GM12878 (cell line): Measurements from ENCODE around the gene PDE11A. TPM values are rescaled to one million over a fixed set of nuclear protein-coding genes. Genes with fewer than 3 reads are reported as not detected.

Source experiments
- CBX5 ChIP-seq: sonication (generic); IDR thresholded peaks from 2 replicates; pipeline ENCODE4 v1.6.1; 2016; ENCODE audit warnings: low read depth, moderate library complexity, mild to moderate bottlenecking, inconsistent platforms
- MEF2B ChIP-seq: fragments of 450-650 bp; IDR thresholded peaks from 2 replicates; pipeline ENCODE4 v1.6.1; 2018; ENCODE audit warnings: mild to moderate bottlenecking, moderate library complexity; ENCODE audit not compliant: partially characterized antibody, poor library complexity, severe bottlenecking
- MYB ChIP-seq: fragments of 150-350 bp; IDR thresholded peaks from 2 replicates; pipeline ENCODE4 v1.6.1; 2014; ENCODE audit warnings: mild to moderate bottlenecking, low read depth, low read length, borderline replicate concordance
- NBN ChIP-seq: fragments of 450-650 bp; IDR thresholded peaks from 2 replicates; pipeline ENCODE4 v1.6.1; 2016
- NR2F1 ChIP-seq: fragments of 450-650 bp; conservative IDR thresholded peaks from 2 replicates; pipeline ENCODE4 v1.6.1; 2017; ENCODE audit warnings: mild to moderate bottlenecking
- polyA plus RNA-seq, 11 experiments: library from polyadenylated mRNA; depleted of rRNA in 4 of 11; unstranded in 6 of 11; stranded (reverse) in 5 of 11; fragments of >200 nt; fragmentation: Nextera tagmentation in 4 of 11; fragmentation: Illumina TruSeq in 1 of 11; extraction: Ambion mirVana in 4 of 11; extraction: Trizol in 1 of 11; gene quantifications; 1 replicate in 1 of 11; 2 replicates in 10 of 11; pipeline versions ENCODE4 v1.2.1 to v1.2.3, GENCODE V29; 2011 to 2016; ENCODE audit warnings: inconsistent platforms in 2 of 11, missing spikeins in 2 of 11, low read depth in 1 of 11
- total RNA-seq, 4 experiments: library from RNA; depleted of rRNA in 3 of 4; stranded (reverse); fragments of >200 nt in 3 of 4; fragmentation: Illumina TruSeq in 1 of 4; extraction: Trizol in 1 of 4; gene quantifications; 2 replicates each; pipeline versions ENCODE4 v1.2.1 to v1.2.3, GENCODE V29; 2013 to 2021
- TF ChIP-seq, protein P1 (sequence below): IDR thresholded peaks from 2 replicates; pipeline ENCODE4 v1.6.1; 2012; ENCODE audit warnings: improper control_type of control experiment, low read depth, low read length; ENCODE audit not compliant: insufficient replicate concordance
- TF ChIP-seq, protein P2 (sequence below): fragments of 450-650 bp; formaldehyde crosslinking; IDR thresholded peaks from 2 replicates; pipeline ENCODE4 v1.5.0; 2022; ENCODE audit warnings: mild to moderate bottlenecking, missing genetic modification characterization
- TF ChIP-seq, protein P3 (sequence below): fragments of 450-650 bp; IDR thresholded peaks from 2 replicates; pipeline ENCODE4 v1.6.1; 2017; ENCODE audit warnings: antibody characterized with exemption, mild to moderate bottlenecking, moderate library complexity
- TF ChIP-seq, protein P4 (sequence below): fragments of 450-650 bp; IDR thresholded peaks from 2 replicates; pipeline ENCODE4 v1.6.1; 2017; ENCODE audit warnings: mild to moderate bottlenecking
- TF ChIP-seq, protein P5 (sequence below): fragments of 450-650 bp; IDR thresholded peaks from 2 replicates; pipeline ENCODE4 v1.6.1; 2017; ENCODE audit warnings: low read depth, mild to moderate bottlenecking, moderate library complexity

PDE11A gene
- total and polyA plus RNA-seq, 10 of the 15 experiments (the other 5 are each of a cell fraction or from before 2014, with no cell fraction given) = 0.01 to 0.17 (median 0.06) TPM; not detected in 5

DNA sequence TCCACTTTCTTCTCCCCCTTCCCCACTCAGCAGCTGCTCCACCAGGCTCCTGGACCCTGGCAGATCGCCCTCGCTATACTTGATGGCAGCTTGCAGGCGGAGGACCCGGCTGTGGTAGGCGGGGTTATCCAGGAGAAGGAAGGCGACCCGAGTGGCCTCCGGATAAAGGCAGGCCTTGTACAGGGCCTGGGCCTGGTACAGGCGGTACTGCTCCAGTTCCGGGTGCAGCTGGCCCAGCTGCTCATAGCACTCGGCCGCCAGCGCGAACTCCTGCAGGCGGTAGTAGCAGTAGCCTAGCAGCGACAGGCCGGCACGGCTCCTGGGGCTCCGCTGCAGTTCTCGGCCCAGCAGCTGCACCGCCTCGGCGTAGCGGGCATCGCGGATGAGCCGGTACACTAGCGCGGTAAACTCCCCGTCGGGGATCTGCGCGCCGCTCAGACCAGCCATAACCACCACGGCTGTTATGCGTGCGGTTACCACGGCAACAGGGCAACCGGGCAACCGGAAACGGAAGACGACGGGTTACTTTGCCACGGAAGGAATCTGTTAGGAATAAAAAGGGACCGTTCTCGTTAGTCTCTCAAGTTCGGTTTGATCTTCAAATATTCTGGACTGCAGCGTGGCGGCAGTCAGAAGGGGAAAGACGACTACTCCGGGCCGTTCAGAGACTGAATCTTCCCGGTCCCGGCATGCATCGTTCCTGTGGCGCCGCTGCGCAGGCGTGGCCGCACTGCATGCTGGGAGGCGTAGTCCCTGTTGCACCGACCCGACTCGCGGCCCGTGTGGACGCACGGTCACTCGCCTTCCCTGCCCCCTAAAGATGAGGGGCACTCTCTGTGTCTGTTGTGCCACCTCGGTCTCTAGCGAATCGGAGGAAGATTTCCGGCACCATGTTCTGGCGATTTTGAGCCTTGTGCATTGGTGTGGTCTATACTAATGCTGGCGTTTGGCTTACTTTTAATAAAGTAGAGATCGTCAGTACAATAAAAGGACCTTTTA lies 454.0 kb downstream of the PDE11A start (continued):
- TF ChIP-seq, protein P1, sequence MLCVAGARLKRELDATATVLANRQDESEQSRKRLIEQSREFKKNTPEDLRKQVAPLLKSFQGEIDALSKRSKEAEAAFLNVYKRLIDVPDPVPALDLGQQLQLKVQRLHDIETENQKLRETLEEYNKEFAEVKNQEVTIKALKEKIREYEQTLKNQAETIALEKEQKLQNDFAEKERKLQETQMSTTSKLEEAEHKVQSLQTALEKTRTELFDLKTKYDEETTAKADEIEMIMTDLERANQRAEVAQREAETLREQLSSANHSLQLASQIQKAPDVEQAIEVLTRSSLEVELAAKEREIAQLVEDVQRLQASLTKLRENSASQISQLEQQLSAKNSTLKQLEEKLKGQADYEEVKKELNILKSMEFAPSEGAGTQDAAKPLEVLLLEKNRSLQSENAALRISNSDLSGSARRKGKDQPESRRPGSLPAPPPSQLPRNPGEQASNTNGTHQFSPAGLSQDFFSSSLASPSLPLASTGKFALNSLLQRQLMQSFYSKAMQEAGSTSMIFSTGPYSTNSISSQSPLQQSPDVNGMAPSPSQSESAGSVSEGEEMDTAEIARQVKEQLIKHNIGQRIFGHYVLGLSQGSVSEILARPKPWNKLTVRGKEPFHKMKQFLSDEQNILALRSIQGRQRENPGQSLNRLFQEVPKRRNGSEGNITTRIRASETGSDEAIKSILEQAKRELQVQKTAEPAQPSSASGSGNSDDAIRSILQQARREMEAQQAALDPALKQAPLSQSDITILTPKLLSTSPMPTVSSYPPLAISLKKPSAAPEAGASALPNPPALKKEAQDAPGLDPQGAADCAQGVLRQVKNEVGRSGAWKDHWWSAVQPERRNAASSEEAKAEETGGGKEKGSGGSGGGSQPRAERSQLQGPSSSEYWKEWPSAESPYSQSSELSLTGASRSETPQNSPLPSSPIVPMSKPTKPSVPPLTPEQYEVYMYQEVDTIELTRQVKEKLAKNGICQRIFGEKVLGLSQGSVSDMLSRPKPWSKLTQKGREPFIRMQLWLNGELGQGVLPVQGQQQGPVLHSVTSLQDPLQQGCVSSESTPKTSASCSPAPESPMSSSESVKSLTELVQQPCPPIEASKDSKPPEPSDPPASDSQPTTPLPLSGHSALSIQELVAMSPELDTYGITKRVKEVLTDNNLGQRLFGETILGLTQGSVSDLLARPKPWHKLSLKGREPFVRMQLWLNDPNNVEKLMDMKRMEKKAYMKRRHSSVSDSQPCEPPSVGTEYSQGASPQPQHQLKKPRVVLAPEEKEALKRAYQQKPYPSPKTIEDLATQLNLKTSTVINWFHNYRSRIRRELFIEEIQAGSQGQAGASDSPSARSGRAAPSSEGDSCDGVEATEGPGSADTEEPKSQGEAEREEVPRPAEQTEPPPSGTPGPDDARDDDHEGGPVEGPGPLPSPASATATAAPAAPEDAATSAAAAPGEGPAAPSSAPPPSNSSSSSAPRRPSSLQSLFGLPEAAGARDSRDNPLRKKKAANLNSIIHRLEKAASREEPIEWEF = no peak
- TF ChIP-seq, protein P2, sequence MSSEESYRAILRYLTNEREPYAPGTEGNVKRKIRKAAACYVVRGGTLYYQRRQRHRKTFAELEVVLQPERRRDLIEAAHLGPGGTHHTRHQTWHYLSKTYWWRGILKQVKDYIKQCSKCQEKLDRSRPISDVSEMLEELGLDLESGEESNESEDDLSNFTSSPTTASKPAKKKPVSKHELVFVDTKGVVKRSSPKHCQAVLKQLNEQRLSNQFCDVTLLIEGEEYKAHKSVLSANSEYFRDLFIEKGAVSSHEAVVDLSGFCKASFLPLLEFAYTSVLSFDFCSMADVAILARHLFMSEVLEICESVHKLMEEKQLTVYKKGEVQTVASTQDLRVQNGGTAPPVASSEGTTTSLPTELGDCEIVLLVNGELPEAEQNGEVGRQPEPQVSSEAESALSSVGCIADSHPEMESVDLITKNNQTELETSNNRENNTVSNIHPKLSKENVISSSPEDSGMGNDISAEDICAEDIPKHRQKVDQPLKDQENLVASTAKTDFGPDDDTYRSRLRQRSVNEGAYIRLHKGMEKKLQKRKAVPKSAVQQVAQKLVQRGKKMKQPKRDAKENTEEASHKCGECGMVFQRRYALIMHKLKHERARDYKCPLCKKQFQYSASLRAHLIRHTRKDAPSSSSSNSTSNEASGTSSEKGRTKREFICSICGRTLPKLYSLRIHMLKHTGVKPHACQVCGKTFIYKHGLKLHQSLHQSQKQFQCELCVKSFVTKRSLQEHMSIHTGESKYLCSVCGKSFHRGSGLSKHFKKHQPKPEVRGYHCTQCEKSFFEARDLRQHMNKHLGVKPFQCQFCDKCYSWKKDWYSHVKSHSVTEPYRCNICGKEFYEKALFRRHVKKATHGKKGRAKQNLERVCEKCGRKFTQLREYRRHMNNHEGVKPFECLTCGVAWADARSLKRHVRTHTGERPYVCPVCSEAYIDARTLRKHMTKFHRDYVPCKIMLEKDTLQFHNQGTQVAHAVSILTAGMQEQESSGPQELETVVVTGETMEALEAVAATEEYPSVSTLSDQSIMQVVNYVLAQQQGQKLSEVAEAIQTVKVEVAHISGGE (CRISPR knock-in tag) = no peak
- TF ChIP-seq NBN = peak; percentile 73; the same call in 1 of the 2 replicates
- TF ChIP-seq, protein P3, sequence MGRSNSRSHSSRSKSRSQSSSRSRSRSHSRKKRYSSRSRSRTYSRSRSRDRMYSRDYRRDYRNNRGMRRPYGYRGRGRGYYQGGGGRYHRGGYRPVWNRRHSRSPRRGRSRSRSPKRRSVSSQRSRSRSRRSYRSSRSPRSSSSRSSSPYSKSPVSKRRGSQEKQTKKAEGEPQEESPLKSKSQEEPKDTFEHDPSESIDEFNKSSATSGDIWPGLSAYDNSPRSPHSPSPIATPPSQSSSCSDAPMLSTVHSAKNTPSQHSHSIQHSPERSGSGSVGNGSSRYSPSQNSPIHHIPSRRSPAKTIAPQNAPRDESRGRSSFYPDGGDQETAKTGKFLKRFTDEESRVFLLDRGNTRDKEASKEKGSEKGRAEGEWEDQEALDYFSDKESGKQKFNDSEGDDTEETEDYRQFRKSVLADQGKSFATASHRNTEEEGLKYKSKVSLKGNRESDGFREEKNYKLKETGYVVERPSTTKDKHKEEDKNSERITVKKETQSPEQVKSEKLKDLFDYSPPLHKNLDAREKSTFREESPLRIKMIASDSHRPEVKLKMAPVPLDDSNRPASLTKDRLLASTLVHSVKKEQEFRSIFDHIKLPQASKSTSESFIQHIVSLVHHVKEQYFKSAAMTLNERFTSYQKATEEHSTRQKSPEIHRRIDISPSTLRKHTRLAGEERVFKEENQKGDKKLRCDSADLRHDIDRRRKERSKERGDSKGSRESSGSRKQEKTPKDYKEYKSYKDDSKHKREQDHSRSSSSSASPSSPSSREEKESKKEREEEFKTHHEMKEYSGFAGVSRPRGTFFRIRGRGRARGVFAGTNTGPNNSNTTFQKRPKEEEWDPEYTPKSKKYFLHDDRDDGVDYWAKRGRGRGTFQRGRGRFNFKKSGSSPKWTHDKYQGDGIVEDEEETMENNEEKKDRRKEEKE = no peak
- no peak for TF ChIP-seq MYB
- TF ChIP-seq MEF2B = peak; percentile 54
- no peak for TF ChIP-seq NR2F1
- TF ChIP-seq, protein P4, sequence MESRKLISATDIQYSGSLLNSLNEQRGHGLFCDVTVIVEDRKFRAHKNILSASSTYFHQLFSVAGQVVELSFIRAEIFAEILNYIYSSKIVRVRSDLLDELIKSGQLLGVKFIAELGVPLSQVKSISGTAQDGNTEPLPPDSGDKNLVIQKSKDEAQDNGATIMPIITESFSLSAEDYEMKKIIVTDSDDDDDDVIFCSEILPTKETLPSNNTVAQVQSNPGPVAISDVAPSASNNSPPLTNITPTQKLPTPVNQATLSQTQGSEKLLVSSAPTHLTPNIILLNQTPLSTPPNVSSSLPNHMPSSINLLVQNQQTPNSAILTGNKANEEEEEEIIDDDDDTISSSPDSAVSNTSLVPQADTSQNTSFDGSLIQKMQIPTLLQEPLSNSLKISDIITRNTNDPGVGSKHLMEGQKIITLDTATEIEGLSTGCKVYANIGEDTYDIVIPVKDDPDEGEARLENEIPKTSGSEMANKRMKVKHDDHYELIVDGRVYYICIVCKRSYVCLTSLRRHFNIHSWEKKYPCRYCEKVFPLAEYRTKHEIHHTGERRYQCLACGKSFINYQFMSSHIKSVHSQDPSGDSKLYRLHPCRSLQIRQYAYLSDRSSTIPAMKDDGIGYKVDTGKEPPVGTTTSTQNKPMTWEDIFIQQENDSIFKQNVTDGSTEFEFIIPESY = no peak
- TF ChIP-seq, protein P5, sequence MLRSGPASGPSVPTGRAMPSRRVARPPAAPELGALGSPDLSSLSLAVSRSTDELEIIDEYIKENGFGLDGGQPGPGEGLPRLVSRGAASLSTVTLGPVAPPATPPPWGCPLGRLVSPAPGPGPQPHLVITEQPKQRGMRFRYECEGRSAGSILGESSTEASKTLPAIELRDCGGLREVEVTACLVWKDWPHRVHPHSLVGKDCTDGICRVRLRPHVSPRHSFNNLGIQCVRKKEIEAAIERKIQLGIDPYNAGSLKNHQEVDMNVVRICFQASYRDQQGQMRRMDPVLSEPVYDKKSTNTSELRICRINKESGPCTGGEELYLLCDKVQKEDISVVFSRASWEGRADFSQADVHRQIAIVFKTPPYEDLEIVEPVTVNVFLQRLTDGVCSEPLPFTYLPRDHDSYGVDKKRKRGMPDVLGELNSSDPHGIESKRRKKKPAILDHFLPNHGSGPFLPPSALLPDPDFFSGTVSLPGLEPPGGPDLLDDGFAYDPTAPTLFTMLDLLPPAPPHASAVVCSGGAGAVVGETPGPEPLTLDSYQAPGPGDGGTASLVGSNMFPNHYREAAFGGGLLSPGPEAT = peak; percentile 53; the same call in 1 of the 2 replicates
- no peak for TF ChIP-seq CBX5
